Coronary artery (tissue), 2 donors: Measurements from ENCODE around the gene MON1B.

Experiments used
- DNase-seq: peaks from one replicate; pipeline ENCODE4 v3.0.0-alpha.2; 2017; ENCODE audit warnings: low spot score
- H3K27ac ChIP-seq, 2 donors: fragments of 200-600 bp; sonication (generic); one replicate each; pipeline ENCODE4 v1.5.1; 2016 to 2019
- H3K4me3 ChIP-seq: fragments of 200-600 bp; sonication (generic); 2 replicates; pipeline ENCODE4 v1.5.1; 2016; ENCODE audit warnings: mild to moderate bottlenecking, moderate library complexity
- TF ChIP-seq, protein P1 (sequence below): fragments of 200-600 bp; sonication (generic); IDR thresholded peaks from one replicate; pipeline ENCODE4 v1.5.1; 2019; ENCODE audit warnings: antibody characterized with exemption

The MON1B gene

DNA sequence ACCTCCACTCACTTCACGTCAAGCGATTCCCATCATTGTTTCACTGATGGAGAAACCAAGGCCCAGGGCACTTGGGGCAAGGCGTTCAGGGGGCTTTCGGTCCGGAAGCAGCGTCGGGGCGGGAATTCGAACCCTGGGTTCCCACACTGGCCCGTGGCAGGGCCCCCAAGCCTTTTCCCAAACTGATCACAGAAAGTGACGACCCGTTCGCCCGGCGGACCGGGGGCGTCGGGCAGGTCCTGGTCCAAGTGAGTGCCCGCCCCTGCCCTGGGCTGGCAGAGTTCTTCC is 856 bp upstream of the MON1B start:
- Histone ChIP-seq H3K4me3 (peak overlapping the region; percentile 99), H3K27ac (peak overlapping the region; percentile 93 to 96)
- no peak for DNase-seq
- TF ChIP-seq, protein P1, sequence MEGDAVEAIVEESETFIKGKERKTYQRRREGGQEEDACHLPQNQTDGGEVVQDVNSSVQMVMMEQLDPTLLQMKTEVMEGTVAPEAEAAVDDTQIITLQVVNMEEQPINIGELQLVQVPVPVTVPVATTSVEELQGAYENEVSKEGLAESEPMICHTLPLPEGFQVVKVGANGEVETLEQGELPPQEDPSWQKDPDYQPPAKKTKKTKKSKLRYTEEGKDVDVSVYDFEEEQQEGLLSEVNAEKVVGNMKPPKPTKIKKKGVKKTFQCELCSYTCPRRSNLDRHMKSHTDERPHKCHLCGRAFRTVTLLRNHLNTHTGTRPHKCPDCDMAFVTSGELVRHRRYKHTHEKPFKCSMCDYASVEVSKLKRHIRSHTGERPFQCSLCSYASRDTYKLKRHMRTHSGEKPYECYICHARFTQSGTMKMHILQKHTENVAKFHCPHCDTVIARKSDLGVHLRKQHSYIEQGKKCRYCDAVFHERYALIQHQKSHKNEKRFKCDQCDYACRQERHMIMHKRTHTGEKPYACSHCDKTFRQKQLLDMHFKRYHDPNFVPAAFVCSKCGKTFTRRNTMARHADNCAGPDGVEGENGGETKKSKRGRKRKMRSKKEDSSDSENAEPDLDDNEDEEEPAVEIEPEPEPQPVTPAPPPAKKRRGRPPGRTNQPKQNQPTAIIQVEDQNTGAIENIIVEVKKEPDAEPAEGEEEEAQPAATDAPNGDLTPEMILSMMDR: no peak

DNA sequence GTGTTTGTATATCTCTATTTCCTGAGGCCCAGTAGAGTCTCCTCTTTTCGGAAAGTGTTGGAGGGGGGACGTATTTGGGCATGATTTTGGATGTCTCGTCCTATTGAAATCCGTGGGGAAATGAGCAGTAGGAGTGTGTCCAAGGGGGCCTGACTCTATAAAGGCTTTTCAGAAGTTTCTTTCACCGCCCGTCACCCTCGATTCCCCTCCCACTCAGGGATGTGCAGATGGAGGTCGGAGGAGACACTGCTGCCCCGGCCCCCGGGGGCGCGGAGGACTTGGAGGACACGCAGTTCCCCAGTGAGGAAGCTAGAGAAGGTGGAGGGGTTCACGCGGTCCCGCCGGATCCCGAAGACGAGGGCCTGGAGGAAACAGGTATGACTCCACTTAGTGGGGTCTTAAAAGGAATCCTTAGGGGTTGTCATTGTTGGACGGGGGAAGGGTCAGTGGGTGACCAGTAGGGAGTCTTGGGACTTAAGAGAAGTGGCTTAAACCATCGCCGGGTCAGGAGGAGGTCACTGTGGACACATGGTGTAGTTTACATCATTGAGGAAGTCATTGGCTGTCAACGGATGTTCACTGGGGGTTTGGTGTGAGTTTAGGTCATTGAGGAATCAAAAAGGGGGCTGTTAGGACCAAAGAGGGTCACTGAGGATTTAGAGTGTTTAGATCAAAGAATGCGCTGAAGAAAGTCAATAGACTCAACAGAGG is 424 bp downstream of the MON1B start:
- TF ChIP-seq, protein P1: no peak
- H3K4me3 ChIP-seq: peak overlapping the region; percentile 99
- H3K27ac ChIP-seq: peak overlapping the region; percentile 93 to 96
- no peak for DNase-seq

DNA sequence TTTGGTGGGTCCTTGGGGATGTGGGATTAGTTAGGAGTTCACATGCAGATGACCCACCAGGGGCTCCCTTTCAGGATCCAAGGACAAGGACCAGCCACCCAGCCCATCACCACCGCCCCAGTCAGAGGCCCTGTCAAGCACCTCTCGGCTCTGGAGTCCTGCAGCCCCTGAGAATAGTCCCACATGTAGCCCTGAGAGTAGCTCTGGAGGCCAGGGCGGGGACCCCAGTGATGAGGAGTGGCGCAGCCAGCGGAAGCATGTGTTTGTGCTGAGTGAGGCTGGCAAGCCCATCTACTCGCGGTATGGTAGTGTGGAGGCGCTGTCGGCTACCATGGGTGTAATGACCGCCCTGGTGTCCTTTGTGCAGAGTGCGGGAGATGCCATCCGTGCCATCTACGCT is 2.4 kb downstream of the MON1B start:
- TF ChIP-seq, protein P1: no peak
- no peak overlapping the region for H3K27ac ChIP-seq
- DNase-seq: no peak
- no peak overlapping the region for H3K4me3 ChIP-seq

DNA sequence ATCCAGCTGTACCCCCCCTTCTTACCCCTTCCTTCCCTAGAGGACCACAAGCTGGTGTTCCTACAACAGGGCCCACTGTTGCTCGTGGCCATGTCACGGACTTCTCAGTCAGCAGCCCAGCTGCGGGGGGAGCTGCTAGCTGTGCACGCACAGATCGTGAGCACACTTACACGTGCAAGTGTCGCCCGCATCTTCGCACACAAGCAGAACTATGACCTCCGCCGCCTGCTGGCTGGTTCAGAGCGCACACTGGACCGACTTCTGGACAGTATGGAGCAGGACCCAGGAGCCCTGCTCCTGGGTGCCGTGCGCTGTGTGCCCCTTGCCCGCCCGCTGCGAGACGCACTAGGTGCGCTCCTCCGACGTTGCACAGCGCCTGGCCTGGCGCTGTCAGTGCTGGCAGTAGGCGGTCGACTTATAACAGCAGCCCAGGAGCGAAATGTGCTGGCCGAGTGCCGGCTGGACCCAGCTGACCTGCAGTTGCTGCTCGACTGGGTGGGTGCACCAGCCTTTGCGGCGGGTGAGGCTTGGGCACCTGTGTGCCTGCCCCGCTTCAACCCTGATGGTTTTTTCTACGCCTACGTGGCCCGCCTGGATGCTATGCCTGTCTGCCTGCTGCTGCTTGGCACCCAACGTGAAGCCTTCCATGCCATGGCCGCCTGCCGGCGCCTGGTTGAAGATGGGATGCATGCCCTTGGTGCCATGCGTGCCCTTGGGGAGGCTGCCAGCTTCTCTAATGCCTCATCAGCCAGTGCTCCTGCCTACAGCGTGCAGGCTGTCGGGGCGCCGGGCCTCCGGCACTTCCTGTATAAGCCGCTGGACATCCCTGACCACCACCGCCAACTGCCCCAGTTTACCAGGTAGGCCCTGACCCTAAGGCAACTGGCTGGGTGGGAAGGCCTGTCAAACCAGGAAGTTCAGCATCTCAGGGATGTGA is 3.6 kb downstream of the MON1B start:
- TF ChIP-seq, protein P1: no peak
- no peak overlapping the region for H3K27ac ChIP-seq
- H3K4me3 ChIP-seq: no peak overlapping the region
- no peak for DNase-seq

DNA sequence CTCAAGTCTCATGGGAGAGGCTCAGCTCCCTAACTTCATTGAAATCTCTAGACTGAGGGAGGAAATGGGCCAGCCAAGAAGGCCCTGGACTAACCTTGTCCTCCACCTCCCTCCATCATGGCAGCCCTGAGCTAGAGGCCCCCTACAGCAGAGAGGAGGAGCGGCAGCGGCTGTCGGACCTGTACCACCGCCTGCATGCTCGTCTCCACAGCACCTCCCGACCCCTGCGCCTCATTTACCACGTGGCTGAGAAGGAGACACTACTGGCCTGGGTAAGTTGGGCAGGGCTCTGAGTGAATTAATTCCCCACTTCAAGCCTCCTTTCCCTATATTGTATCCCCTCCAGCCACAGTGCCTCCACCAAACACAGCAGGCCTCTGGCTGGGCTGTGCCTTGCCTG is 4.4 kb downstream of the MON1B start:
- no peak overlapping the region for H3K27ac ChIP-seq
- no peak overlapping the region for H3K4me3 ChIP-seq
- no peak for DNase-seq
- TF ChIP-seq, protein P1: no peak

DNA sequence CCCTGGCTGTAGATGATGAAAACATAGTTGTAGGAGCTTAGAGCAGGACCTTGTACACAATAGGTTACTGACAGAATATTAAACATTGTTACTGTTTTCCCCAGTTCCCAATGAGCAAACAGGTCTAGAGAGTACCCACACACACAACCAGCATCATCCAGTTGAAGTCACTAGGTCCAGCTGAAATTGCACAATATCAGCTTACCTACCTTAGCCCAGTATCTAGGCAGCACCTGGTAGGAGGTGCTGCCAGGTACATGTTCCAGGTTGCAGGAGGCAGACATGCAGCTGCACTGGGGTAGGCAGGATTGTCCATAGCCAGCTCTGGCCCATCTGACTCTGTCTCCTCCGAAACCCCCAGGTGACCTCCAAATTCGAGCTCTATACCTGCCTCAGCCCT is 6.8 kb downstream of the MON1B start:
- Histone ChIP-seq H3K27ac (no peak overlapping the region), H3K4me3 (no peak overlapping the region)
- TF ChIP-seq, protein P1: no peak
- DNase-seq: no peak
